CD4-positive, alpha-beta T cell treated with Interleukin-4 for 1 hour (primary cell): Measurements from ENCODE around the gene MAPK12.
"Not testable (repeated sequence)": the region's sequence is repeated elsewhere in the genome, so short reads cannot be mapped to it uniquely, and the experiment has no call there.

Experiments
- DNase-seq, 2 donors: peaks; one replicate each; pipeline ENCODE4 v3.0.0-alpha.2; 2020 to 2022

Gene MAPK12

GRCh38 chr22:50281957-50282356, 20.5 kb upstream of the MAPK12 start:
- DNase-seq = no peak

- DNase-seq = no peak
These were observed 19.9 kb upstream of the MAPK12 start for GRCh38 chr22:50281384-50281760.

GRCh38 chr22:50280708-50281383, 19.4 kb upstream of the MAPK12 start:
- no peak for DNase-seq

GRCh38 chr22:50280022-50280707, 18.7 kb upstream of the MAPK12 start:
- no peak for DNase-seq

GRCh38 chr22:50278956-50279619, 17.6 kb upstream of the MAPK12 start:
- no peak for DNase-seq

GRCh38 chr22:50278461-50278860, 17.0 kb upstream of the MAPK12 start:
- DNase-seq = no peak

- no peak for DNase-seq
These were observed 16.3 kb upstream of the MAPK12 start for GRCh38 chr22:50277761-50278160.

GRCh38 chr22:50276143-50276542, 14.7 kb upstream of the MAPK12 start:
- peak; percentile 51 to 67 for DNase-seq

- DNase-seq = no peak
These were observed 13.9 kb upstream of the MAPK12 start for GRCh38 chr22:50275181-50276055.

- DNase-seq = no peak
These were observed 13.3 kb upstream of the MAPK12 start for GRCh38 chr22:50274771-50275170.

- DNase-seq = peak; percentile 57 to 61
These were observed 12.8 kb upstream of the MAPK12 start for GRCh38 chr22:50274311-50274710.

- DNase-seq = not testable (repeated sequence)
These were observed 12.3 kb upstream of the MAPK12 start for GRCh38 chr22:50273781-50274180.

GRCh38 chr22:50273352-50273751, 11.9 kb upstream of the MAPK12 start:
- DNase-seq = not testable (repeated sequence)

GRCh38 chr22:50272044-50272802, 10.7 kb upstream of the MAPK12 start:
- no peak for DNase-seq

- peak; percentile 56 to 68 for DNase-seq
These were observed 10.1 kb upstream of the MAPK12 start for GRCh38 chr22:50271519-50271970.

GRCh38 chr22:50270666-50271394, 9.3 kb upstream of the MAPK12 start:
- peak; percentile 65 to 73 for DNase-seq

- DNase-seq = peak; percentile 73 to 85
These were observed 8.6 kb upstream of the MAPK12 start, which contains the start of gene MAPK11 for GRCh38 chr22:50269970-50270665. Gene MAPK11 (minus strand): TSS chr22:50270380. CDS start chr22:50270292, 88 bp downstream.

- no peak for DNase-seq
These were observed 8.1 kb upstream of the MAPK12 start for GRCh38 chr22:50269573-50269969.

GRCh38 chr22:50268655-50269113, 7.2 kb upstream of the MAPK12 start:
- DNase-seq = no peak

- peak; percentile 58 to 62 for DNase-seq
These were observed 6.3 kb upstream of the MAPK12 start for GRCh38 chr22:50267591-50268390.
